Esophagus muscularis mucosa (tissue), 4 donors: ENCODE results near the gene STYXL2. TPM values are rescaled to one million over a fixed set of nuclear protein-coding genes. Genes with fewer than 3 reads are reported as not detected.

Experiments
- DNase-seq: peaks from one replicate; pipeline ENCODE4 v3.0.0-alpha.2; 2017; ENCODE audit errors: extremely low spot score
- H3K27ac ChIP-seq, 4 donors: fragments of 200-600 bp; sonication (generic); replicated peaks in 1 of 4; 1 replicate in 3 of 4; 2 replicates in 1 of 4; pipeline ENCODE4 v1.5.1; 2016 to 2019; ENCODE audit warnings: mild to moderate bottlenecking in 1 of 4
- H3K27me3 ChIP-seq, 4 donors: fragments of 200-600 bp; sonication (generic); one replicate each; pipeline versions ENCODE4 v1.5.1 to v1.6.0; 2016 to 2019
- H3K36me3 ChIP-seq, 4 donors: fragments of 200-600 bp; sonication (generic); one replicate each; pipeline ENCODE4 v1.5.1; 2016 to 2019
- H3K4me1 ChIP-seq, 4 donors: fragments of 200-600 bp; sonication (generic); one replicate each; pipeline ENCODE4 v1.5.1; 2016 to 2019
- H3K4me3 ChIP-seq, 4 donors: fragments of 200-600 bp; sonication (generic); 1 replicate in 2 of 4; 2 replicates in 2 of 4; pipeline ENCODE4 v1.5.1; 2016 to 2019; ENCODE audit warnings: mild to moderate bottlenecking in 4 of 4, moderate library complexity in 1 of 4
- H3K9me3 ChIP-seq, 4 donors: fragments of 200-600 bp; sonication (generic); 1 replicate in 3 of 4; 2 replicates in 1 of 4; pipeline ENCODE4 v1.5.1; 2016 to 2019
- CTCF ChIP-seq, 3 experiments: fragments of 200-600 bp in 2 of 3; fragments of 450-650 bp in 1 of 3; sonication (generic) in 2 of 3; IDR thresholded peaks; one replicate each; pipeline ENCODE4 v1.5.1; 2017 to 2019; ENCODE audit warnings: antibody characterized with exemption in 3 of 3, mild to moderate bottlenecking in 2 of 3, moderate library complexity in 1 of 3
- EP300 ChIP-seq: sonication (generic); formaldehyde crosslinking; IDR thresholded peaks from one replicate; pipeline ENCODE4 v1.6.1; 2017; ENCODE audit warnings: antibody characterized with exemption
- POLR2A ChIP-seq: fragments of 450-650 bp; IDR thresholded peaks from one replicate; pipeline ENCODE4 v1.6.1; 2017; ENCODE audit warnings: antibody characterized with exemption, moderate library complexity, mild to moderate bottlenecking, low read depth
- POLR2AphosphoS5 ChIP-seq, 2 donors: sonication (generic); formaldehyde crosslinking; IDR thresholded peaks; one replicate each; pipeline ENCODE4 v1.6.1; 2017; ENCODE audit warnings: antibody characterized with exemption in 2 of 2
- WGBS: methylation state at CpG from one replicate; pipeline ENCODE4 v1.1.5; 2018; 5-methylcytosine and 5-hydroxymethylcytosine counted together
- intact Hi-C: fragments of 100-400 bp; cut with DNase I; formaldehyde crosslinking; loops from one replicate; pipeline ENCODE4 v1.15.1; 2023
- total RNA-seq, 4 donors: library from RNA; depleted of rRNA; stranded (reverse); fragments of >200 nt; gene quantifications; one replicate each; pipeline versions ENCODE4 v1.1.0 to v1.2.1, GENCODE V29; 2016

The STYXL2 gene
- total RNA-seq, 4 donors from 2014 or later = 0.32 to 0.46 TPM; not detected in 2

- Histone ChIP-seq H3K27ac (no peak overlapping the region), H3K4me1 (peaks cover 0 to 10% (median 7%) of the 10 kb centered on the region in 4 donors), H3K9me3 (no peaks in the 10 kb centered on the region), H3K36me3 (peaks cover 0 to 5% (median 0%) of the 10 kb centered on the region in 4 donors), H3K4me3 (no peak overlapping the region), H3K27me3 (peaks cover 0 to 12% (median 4%) of the 10 kb centered on the region in 4 donors)
- no peak for DNase-seq
- TF ChIP-seq CTCF (IDR thresholded peaks at IDR 0.05) (no peak), POLR2AphosphoS5 (IDR thresholded peaks at IDR 0.05) (no peak), POLR2A (no peak), EP300 (no peak)
- intact Hi-C loops = loop anchor here (2.0 to 5.0 kb wide), 2 partner anchors 82 to 149 kb away; partner anchors contain the start of gene ILDR2
- WGBS = 52% methylated on average over 1 of the region's 1 CpG
Observed at GRCh38 chr1:167059809-167060107, 34.1 kb upstream of the STYXL2 start.

GRCh38 chr1:167060141-167061072 lies 33.5 kb upstream of the STYXL2 start:
- TF ChIP-seq CTCF (IDR thresholded peaks at IDR 0.05) = no peak
- TF ChIP-seq POLR2AphosphoS5 (IDR thresholded peaks at IDR 0.05) = no peak
- no peak for TF ChIP-seq POLR2A
- no peak for TF ChIP-seq EP300
- DNase-seq = peak; percentile 80
- H3K36me3 ChIP-seq = peaks cover 0 to 4% (median 0%) of the 10 kb centered on the region in 4 donors
- H3K4me3 ChIP-seq = no peak overlapping the region
- H3K4me1 ChIP-seq = peaks cover 0 to 10% (median 7%) of the 10 kb centered on the region in 4 donors
- H3K9me3 ChIP-seq = no peaks in the 10 kb centered on the region
- 75% methylated on average over 10 of the region's 10 CpGs for WGBS
- no peak overlapping the region for H3K27ac ChIP-seq
- H3K27me3 ChIP-seq = peaks cover 0 to 12% (median 4%) of the 10 kb centered on the region in 4 donors
- intact Hi-C loops = no loop called here

GRCh38 chr1:167061073-167061464 lies 32.8 kb upstream of the STYXL2 start:
- H3K9me3 ChIP-seq = no peaks in the 10 kb centered on the region
- H3K27me3 ChIP-seq = peaks cover 0 to 12% (median 4%) of the 10 kb centered on the region in 4 donors
- intact Hi-C loops = no loop called here
- WGBS = 95% methylated on average over 3 of the region's 3 CpGs
- H3K36me3 ChIP-seq = no peaks in the 10 kb centered on the region
- peaks cover 0 to 10% (median 7%) of the 10 kb centered on the region in 4 donors for H3K4me1 ChIP-seq
- no peak for TF ChIP-seq POLR2A
- no peak for TF ChIP-seq EP300
- TF ChIP-seq POLR2AphosphoS5 (IDR thresholded peaks at IDR 0.05) = no peak
- TF ChIP-seq CTCF (IDR thresholded peaks at IDR 0.05) = no peak
- no peak overlapping the region for H3K4me3 ChIP-seq
- no peak overlapping the region for H3K27ac ChIP-seq
- peak; percentile 53 for DNase-seq

GRCh38 chr1:167064621-167065020 lies 29.3 kb upstream of the STYXL2 start:
- 86% methylated on average over 9 of the region's 9 CpGs for WGBS
- Histone ChIP-seq H3K27ac (no peak overlapping the region), H3K4me1 (peaks cover 6 to 8% (median 7%) of the 10 kb centered on the region in 4 donors), H3K4me3 (no peak overlapping the region), H3K27me3 (peaks cover 0 to 11% (median 3%) of the 10 kb centered on the region in 4 donors), H3K36me3 (no peaks in the 10 kb centered on the region), H3K9me3 (no peaks in the 10 kb centered on the region)
- DNase-seq = no peak
- intact Hi-C loops = loop anchor here (5.0 kb wide), 1 partner anchor 153 kb away; no protein-coding TSS in a partner anchor
- TF ChIP-seq EP300 (no peak), POLR2A (no peak), POLR2AphosphoS5 (IDR thresholded peaks at IDR 0.05) (no peak), CTCF (IDR thresholded peaks at IDR 0.05) (no peak)
